ENCODE measurements around the gene ZNF490.

DNA sequence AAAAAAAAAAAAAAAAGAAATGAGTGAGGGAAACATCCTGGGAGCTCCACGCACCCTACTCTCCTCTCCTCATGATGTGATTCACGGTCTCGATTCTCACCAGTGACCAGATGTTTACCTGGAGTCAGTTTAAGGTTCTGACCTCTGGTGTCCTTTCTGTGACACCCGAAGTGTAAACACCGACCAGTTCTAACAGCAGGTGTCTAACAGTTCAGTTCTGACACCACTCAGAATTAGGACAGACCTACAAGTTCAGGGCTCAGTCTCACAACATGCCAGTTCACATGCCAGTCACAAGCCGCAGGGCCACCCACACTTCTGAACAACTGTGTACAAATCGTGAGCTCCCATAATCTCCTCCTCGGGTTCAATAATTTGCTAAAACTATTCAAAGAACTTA is 65.3 kb downstream of the ZNF490 start:
- TF ChIP-seq EZH2 (IDR thresholded peaks at IDR 0.05; ENCODE audit: insufficient read depth, poor library complexity, severe bottlenecking) (no peak), EZH2phosphoT487 (IDR thresholded peaks at IDR 0.05; ENCODE audit: insufficient read depth, low read depth) (no peak)
